Measurements from ENCODE around the gene HTRA3.

The HTRA3 gene

DNA sequence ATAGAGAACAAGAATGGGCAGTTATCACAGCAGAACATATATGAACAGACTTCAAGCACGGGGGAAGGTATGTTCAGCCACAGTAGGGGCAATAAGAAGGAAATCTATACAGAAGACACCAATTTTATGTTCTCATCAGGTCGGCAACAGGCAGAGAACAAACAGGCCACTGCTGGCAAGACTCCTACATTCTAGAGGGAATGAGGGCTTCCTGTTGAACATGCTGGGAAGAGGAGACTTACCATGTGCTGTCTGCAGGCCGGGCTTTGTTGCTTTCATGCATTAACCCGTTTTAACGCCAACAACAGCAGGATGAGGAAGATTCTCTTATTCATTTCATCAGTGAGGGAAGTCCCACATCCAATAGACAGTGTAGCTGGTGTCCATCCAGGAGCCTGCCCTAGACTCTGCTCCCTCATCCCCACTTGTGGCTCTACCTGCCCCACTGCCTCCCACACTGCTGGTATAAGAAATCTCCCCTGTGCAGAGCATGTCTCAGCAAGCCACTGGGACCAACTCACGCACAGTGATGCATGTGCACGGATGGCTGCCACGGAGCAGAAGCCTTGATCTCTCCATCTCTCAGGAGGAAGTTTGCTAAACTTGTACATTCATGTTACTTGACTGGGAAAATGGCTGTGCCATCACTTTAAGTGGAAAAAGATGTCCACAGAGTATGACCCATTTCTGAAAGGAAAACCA is 86.5 kb downstream of the HTRA3 start:
- CTCF ChIA-PET, result no interaction called here
- Histone ChIP-seq H3K4me3 (ENCODE audit: low read depth, low read length) (no peak overlapping the region), H3K4me1 (ENCODE audit: control insufficient read depth, insufficient read depth, low read length) (no peaks in the 10 kb centered on the region), H3K27ac (ENCODE audit: extremely low read depth, low read depth, low read length) (no peak overlapping the region), H3K9me3 (ENCODE audit: control insufficient read depth, insufficient read depth, low read depth, low read length) (no peaks in the 10 kb centered on the region), H3K36me3 (ENCODE audit: control insufficient read depth in 2 of 2, insufficient read depth in 1 of 2, low read length in 2 of 2) (no peaks in the 10 kb centered on the region)
- no peak for TF ChIP-seq ZNF791 (tag by site-specific recombination; IDR thresholded peaks at IDR 0.05)
- no peak for TF ChIP-seq ZNF473 (tag by site-specific recombination; IDR thresholded peaks at IDR 0.05)
- TF ChIP-seq CTCF (tag by site-specific recombination; IDR thresholded peaks at IDR 0.05), result no peak
- TF ChIP-seq ZNF747 (tag by site-specific recombination; IDR thresholded peaks at IDR 0.05), result no peak
- no peak for TF ChIP-seq KLF9 (tag by site-specific recombination; IDR thresholded peaks at IDR 0.05; ENCODE audit: low read depth)
- TF ChIP-seq, protein P1, sequence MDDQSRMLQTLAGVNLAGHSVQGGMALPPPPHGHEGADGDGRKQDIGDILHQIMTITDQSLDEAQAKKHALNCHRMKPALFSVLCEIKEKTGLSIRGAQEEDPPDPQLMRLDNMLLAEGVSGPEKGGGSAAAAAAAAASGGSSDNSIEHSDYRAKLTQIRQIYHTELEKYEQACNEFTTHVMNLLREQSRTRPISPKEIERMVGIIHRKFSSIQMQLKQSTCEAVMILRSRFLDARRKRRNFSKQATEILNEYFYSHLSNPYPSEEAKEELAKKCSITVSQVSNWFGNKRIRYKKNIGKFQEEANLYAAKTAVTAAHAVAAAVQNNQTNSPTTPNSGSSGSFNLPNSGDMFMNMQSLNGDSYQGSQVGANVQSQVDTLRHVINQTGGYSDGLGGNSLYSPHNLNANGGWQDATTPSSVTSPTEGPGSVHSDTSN (CRISPR knock-in tag; IDR thresholded peaks at IDR 0.05), result no peak
- TF ChIP-seq ZSCAN18 (tag by site-specific recombination; IDR thresholded peaks at IDR 0.05), result no peak
- TF ChIP-seq, protein P2, sequence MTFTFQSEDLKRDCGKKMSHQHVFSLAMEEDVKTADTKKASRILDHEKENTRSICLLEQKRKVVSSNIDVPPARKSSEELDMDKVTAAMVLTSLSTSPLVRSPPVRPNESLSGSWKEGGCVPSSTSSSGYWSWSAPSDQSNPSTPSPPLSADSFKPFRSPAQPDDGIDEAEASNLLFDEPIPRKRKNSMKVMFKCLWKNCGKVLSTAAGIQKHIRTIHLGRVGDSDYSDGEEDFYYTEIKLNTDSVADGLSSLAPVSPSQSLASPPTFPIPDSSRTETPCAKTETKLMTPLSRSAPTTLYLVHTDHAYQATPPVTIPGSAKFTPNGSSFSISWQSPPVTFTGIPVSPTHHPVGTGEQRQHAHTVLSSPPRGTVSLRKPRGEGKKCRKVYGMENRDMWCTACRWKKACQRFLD (tag by site-specific recombination; IDR thresholded peaks at IDR 0.05), result no peak
- no peak for TF ChIP-seq ZNF239 (tag by site-specific recombination; IDR thresholded peaks at IDR 0.05)
- no peak for TF ChIP-seq ZNF600 (tag by site-specific recombination; IDR thresholded peaks at IDR 0.05)
- no peak for TF ChIP-seq ZNF513 (tag by site-specific recombination; IDR thresholded peaks at IDR 0.05)
- TF ChIP-seq GLIS1 (tag by site-specific recombination; IDR thresholded peaks at IDR 0.05), result no peak
- TF ChIP-seq, protein P3, sequence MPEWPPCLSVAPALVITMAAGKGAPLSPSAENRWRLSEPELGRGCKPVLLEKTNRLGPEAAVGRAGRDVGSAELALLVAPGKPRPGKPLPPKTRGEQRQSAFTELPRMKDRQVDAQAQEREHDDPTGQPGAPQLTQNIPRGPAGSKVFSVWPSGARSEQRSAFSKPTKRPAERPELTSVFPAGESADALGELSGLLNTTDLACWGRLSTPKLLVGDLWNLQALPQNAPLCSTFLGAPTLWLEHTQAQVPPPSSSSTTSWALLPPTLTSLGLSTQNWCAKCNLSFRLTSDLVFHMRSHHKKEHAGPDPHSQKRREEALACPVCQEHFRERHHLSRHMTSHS (tag by site-specific recombination; IDR thresholded peaks at IDR 0.05), result no peak
- TF ChIP-seq KLF16 (tag by site-specific recombination; IDR thresholded peaks at IDR 0.05), result no peak
- no peak for TF ChIP-seq ZNF362 (tag by site-specific recombination; IDR thresholded peaks at IDR 0.05)
- no peak for TF ChIP-seq ZFP41 (tag by site-specific recombination; IDR thresholded peaks at IDR 0.05; ENCODE audit: borderline replicate concordance)
- TF ChIP-seq ZNF658 (tag by site-specific recombination; IDR thresholded peaks at IDR 0.05), result no peak
- TF ChIP-seq ZNF266 (tag by site-specific recombination; IDR thresholded peaks at IDR 0.05; ENCODE audit: low read depth), result no peak
- POLR2A ChIA-PET, result no interaction called here

Measured in HEK293 (cell line).